Dermis blood vessel endothelial cell (primary cell): ENCODE measurements around the gene IFT27. TPM values are rescaled to one million over a fixed set of nuclear protein-coding genes. Genes with fewer than 3 reads are reported as not detected.

ENCODE experiments used
- DNase-seq: peaks from one replicate; pipeline ENCODE4 v3.0.0; 2010
- total RNA-seq: library from RNA; depleted of rRNA; stranded (reverse); fragments of >200 nt; gene quantifications from 2 replicates; pipeline ENCODE4 v1.2.3, GENCODE V29; 2014

The IFT27 gene
- total RNA-seq, 1 donor from 2014 or later, result 19.4 TPM

DNA sequence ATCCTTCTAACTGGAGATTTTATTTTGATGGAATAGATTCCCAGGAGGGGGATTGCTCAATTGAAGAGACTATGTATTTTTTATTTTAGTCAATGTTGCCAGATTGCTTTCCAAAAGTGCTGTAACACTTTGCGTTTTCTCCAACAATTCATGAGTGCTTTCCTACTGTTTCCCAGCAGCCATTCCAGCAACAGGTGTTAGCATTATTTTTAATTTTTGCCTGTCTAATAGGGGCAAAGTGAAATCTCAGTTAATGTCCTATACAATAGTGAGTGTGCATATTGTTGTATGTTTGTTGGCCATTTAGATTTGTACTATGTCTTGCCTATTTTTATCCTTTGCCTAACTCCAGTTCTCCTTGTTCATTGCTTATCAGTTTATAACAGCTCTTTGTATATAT is 60.3 kb downstream of the IFT27 start:
- no peak for DNase-seq

DNA sequence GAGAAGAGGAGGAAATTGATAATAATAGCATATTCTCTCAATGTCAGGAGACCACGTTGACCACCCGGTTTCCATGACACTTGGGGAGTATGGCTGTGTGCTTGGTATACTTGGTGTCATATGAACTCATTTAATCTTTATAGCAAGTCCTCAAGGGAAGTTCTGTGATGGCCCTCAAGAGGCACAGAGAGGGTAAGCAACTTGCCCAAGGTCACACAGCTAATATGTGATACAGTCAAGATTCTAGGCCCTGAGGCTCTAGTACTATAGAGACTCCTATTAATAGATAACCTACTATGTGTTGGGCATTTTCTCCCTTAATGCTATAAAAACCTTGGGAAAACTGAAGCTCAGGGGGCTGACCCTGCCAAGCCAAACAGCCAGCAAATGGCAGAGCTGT is 61.8 kb downstream of the IFT27 start:
- DNase-seq, result no peak

DNA sequence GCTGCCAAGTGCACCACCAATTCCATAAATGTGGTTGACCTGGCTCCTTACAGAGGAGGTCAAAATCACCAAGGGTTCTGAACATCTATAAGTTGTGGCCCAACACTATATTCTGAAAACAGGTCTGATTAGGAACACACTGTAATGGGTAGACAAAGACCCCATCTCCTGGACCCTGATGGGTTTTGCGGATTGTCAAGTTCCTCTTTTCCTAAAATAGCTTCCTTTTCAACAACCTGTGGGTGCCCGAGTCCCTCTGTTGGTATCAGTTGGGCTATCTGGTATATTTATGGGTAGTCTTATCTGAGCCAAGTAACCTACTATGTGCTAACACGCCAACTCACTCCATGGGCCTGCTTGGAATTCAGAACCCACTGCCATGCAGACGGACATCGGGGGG is 62.5 kb downstream of the IFT27 start:
- no peak for DNase-seq

Other genes starting within 250 kb of the IFT27 start
- 462 and 522 TPM in 2 replicates for gene EIF3D, start 247.0 kb downstream of the IFT27 start, total RNA-seq
- not detected in 2 replicates for gene CACNG2, start 72.4 kb downstream of the IFT27 start, total RNA-seq
- not detected in 2 replicates for gene PVALB, start 40.9 kb upstream of the IFT27 start, total RNA-seq
- 0.17 TPM in 1 of 2 replicates, not detected in the other for gene NCF4, start 84.9 kb upstream of the IFT27 start, total RNA-seq
- 7.1 and 9.2 TPM in 2 replicates for gene CSF2RB, start 137.5 kb upstream of the IFT27 start, total RNA-seq
- gene TST, start 243.3 kb upstream of the IFT27 start, total RNA-seq, result 50.4 and 96.0 TPM in 2 replicates
- gene MPST, start 243.6 kb upstream of the IFT27 start, total RNA-seq, result 168 and 175 TPM in 2 replicates